Stimulated activated naive B cell treated with anti-CD40 and anti-IgM and Interleukin-4, amounts not matched to agents 10 μg/mL and 1 μg/mL and 100 μg/mL, for 72 hours (primary cell): Measurements from ENCODE around the gene VDAC2.

Source experiments
- ATAC-seq, 2 donors: fragments of 150-1000 bp; cut with Tn5 transposase; replicated peaks; 2 replicates each; pipeline ENCODE4 v1.10.0; 2021; ENCODE audit warnings: moderate library complexity in 1 of 2
- DNase-seq: peaks from one replicate; pipeline ENCODE4 v3.0.0; 2021
- H3K27ac Mint-ChIP-seq: one replicate; pipeline ENCODE4 v1.8.0; 2022; ENCODE audit warnings: mild to moderate bottlenecking, mixed read lengths
- H3K27me3 Mint-ChIP-seq, 2 donors: one replicate each; pipeline ENCODE4 v1.8.0; 2022; ENCODE audit warnings: mixed read lengths in 2 of 2
- H3K36me3 Mint-ChIP-seq, 2 donors: one replicate each; pipeline ENCODE4 v1.8.0; 2022; ENCODE audit warnings: mixed read lengths in 2 of 2, mild to moderate bottlenecking in 1 of 2
- H3K4me1 Mint-ChIP-seq, 2 donors: one replicate each; pipeline ENCODE4 v1.8.0; 2022; ENCODE audit warnings: mixed read lengths in 2 of 2, mild to moderate bottlenecking in 1 of 2
- H3K4me3 Mint-ChIP-seq, 2 donors: one replicate each; pipeline ENCODE4 v1.8.0; 2022; ENCODE audit warnings: mild to moderate bottlenecking in 2 of 2, mixed read lengths in 2 of 2, moderate library complexity in 1 of 2
- H3K9me3 Mint-ChIP-seq, 2 donors: one replicate each; pipeline ENCODE4 v1.8.0; 2022; ENCODE audit warnings: mixed read lengths in 2 of 2, mild to moderate bottlenecking in 1 of 2

The VDAC2 gene

DNA sequence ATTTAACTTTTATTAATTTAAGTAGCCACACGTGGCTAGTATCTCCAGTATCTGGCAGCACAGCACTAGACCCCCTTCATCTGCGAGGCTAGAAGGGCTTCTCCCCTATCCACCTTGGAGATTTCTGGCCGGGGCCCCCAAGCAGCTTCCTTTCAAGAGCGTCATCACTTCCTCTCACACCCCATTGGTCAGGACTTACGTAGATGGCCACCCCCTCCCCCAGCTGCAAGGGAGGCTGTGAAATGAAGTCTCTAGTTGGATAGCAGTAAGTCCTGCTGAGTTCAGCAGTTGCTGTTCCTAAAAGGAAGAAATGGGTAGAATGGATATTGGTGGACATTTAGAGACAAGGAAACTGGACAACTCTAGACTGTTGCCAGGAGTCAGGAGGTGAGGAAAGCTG is 59.0 kb downstream of the VDAC2 start:
- Mint-ChIP-seq H3K27me3 (no peaks in the 10 kb centered on the region), H3K36me3 (no peaks in the 10 kb centered on the region), H3K9me3 (no peaks in the 10 kb centered on the region), H3K27ac (no peak overlapping the region), H3K4me1 (peaks cover 0 to 3% of the 10 kb centered on the region in 2 donors), H3K4me3 (no peak overlapping the region)
- no peak for ATAC-seq
- DNase-seq = no peak

DNA sequence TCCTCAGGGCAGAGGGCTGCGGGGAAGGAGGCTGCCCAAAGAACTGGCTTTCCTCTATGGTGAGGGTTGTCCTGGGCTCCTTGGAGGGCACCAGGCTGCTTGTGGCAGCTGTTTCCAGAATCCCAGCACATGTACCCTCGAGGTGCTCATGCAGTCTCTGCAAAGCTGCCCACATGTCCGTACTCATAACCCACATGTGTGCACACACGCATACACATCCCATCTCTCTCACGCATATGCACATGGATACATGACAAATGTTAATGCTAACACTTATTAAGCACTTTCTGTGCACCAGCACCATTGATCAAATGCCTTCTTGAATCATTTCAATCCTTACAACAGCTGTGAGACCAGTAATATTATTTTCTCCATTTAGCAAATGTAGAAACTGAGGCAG is 61.5 kb downstream of the VDAC2 start:
- H3K4me1 Mint-ChIP-seq = no peaks in the 10 kb centered on the region
- peaks cover 11 to 17% of the 10 kb centered on the region in 2 donors for H3K27me3 Mint-ChIP-seq
- no peaks in the 10 kb centered on the region for H3K9me3 Mint-ChIP-seq
- DNase-seq (no peak), ATAC-seq (no peak)
- H3K36me3 Mint-ChIP-seq = no peaks in the 10 kb centered on the region
- no peak overlapping the region for H3K4me3 Mint-ChIP-seq
- no peak overlapping the region for H3K27ac Mint-ChIP-seq

DNA sequence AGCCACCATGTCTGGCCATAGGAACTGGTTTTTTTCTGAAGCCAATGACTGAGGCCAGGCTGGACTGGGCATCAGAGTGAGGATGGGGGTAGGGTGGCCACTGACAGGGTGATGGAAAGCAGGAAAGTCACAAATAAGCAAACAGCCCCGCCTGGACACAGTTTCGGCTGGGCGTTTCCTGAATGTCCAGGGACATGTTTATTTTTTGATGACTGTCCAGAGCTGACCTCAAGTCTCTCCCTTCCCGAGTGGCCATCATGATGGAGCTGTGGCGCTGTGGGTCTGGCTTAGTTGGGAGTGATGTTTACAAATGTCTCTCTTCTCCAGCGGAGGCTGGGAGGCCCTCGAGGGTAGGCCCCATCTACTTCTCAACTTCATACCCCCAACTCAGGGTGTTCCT is 62.3 kb downstream of the VDAC2 start:
- H3K27ac Mint-ChIP-seq = no peak overlapping the region
- H3K27me3 Mint-ChIP-seq = peaks cover 11 to 17% of the 10 kb centered on the region in 2 donors
- H3K4me3 Mint-ChIP-seq = no peak overlapping the region
- no peaks in the 10 kb centered on the region for H3K9me3 Mint-ChIP-seq
- DNase-seq = no peak
- no peaks in the 10 kb centered on the region for H3K36me3 Mint-ChIP-seq
- H3K4me1 Mint-ChIP-seq = no peaks in the 10 kb centered on the region
- ATAC-seq = no peak

DNA sequence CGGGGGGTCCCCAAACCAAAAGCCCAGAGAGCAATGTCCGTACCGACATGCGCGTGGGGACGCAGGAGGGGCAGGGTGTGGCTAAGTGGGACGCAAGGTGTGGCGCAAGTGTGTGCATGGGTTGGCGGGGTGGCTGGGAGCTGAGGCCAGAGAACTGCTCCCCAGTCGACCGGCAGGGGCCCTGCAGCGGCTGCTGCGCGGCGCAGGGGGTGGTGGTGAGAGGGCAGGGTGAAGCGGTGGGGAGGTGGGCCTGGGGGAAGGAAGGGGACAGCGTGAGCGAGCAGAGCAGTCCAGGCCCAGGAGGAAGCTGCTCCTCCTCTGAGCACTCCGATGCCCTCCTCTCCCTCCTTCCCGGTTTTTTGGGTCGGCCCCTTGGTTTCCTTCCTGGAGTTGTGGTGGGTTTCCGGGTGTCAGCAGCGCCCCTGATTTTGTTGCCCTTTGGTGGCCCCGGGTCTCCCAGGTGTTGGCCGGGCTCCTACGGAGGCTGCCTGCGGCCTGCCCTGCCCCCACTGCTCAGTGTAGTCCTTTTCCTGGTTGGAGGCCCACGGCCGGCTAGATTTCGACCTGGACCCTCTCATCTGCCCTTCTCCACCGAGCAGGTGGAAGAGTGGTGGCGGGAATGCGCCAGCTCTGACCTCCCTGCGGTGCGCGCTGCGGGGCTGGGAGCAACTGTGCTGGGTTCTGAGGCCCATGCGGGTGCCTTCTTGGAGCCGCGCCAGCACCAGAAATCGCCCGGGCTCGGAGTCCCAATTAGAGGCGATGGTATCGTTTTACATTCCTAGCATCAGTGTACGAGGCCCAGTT is 65.7 kb downstream of the VDAC2 start:
- Mint-ChIP-seq H3K4me3 (no peak overlapping the region), H3K36me3 (no peaks in the 10 kb centered on the region), H3K27me3 (peaks cover 11 to 31% of the 10 kb centered on the region in 2 donors)

DNA sequence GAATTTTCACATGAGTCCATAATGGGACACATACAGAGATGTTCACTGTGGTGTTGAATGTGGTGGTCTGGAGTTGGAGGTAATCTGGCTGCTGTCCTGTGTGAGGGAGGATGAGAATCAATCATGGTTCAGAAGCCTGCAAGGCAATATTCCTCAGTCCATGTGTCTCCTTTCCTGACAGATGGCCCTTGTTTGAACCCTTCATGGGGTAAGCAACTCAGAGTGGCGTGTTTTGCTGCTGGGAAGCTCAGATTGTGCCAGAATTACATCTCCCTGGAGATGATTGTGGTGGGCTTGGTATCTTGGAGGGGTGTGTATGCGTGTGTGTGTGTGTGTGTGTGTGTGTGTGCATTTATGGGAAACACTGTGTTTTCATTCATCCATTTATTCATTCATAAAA is 69.6 kb downstream of the VDAC2 start:
- Mint-ChIP-seq H3K27me3 (peaks cover 19 to 49% of the 10 kb centered on the region in 2 donors), H3K9me3 (no peaks in the 10 kb centered on the region)
- DNase-seq = no peak

More for the DNA sequence above, 65.7 kb downstream of the VDAC2 start:
- Mint-ChIP-seq H3K4me1 (no peaks in the 10 kb centered on the region), H3K9me3 (no peaks in the 10 kb centered on the region), H3K27ac (no peak overlapping the region)
- no peak for DNase-seq
- no peak for ATAC-seq

More for the DNA sequence above, 69.6 kb downstream of the VDAC2 start:
- no peak overlapping the region for H3K27ac Mint-ChIP-seq
- no peaks in the 10 kb centered on the region for H3K36me3 Mint-ChIP-seq
- no peak overlapping the region for H3K4me3 Mint-ChIP-seq
- ATAC-seq = no peak
- H3K4me1 Mint-ChIP-seq = peaks cover 0 to 1% of the 10 kb centered on the region in 2 donors
